GM23338 (cell line): Measurements from ENCODE around the gene VPS37B. TPM values are rescaled to one million over a fixed set of nuclear protein-coding genes. Genes with fewer than 3 reads are reported as not detected.

ENCODE experiments used
- ATAC-seq: fragments of 200-7000 bp; cut with Tn5 transposase; 3 replicates; pipeline ENCODE4 v1.9.1; 2020
- DNase-seq: peaks from one replicate; pipeline ENCODE4 v3.0.0-alpha.2; 2015; ENCODE audit warnings: low spot score
- H2AFZ ChIP-seq: fragments of 200-600 bp; sonication (generic); 2 replicates; pipeline ENCODE4 v1.8.0; 2016; ENCODE audit warnings: antibody characterized with exemption, mild to moderate bottlenecking, moderate library complexity
- H3F3A ChIP-seq: fragments of 200-600 bp; sonication (generic); replicated peaks from 2 replicates; pipeline ENCODE4 v1.8.0; 2017; ENCODE audit warnings: antibody characterized with exemption, mixed run types, low read depth
- H3K27ac ChIP-seq: fragments of 200-600 bp; sonication (generic); 2 replicates; pipeline ENCODE4 v1.6.1; 2016; ENCODE audit warnings: low read depth
- H3K27me3 ChIP-seq: fragments of 200-600 bp; sonication (generic); 2 replicates; pipeline ENCODE4 v1.8.0; 2016; ENCODE audit warnings: mild to moderate bottlenecking, mixed run types, moderate library complexity; ENCODE audit not compliant: insufficient read depth
- H3K36me3 ChIP-seq: fragments of 200-600 bp; sonication (generic); 2 replicates; pipeline ENCODE4 v1.8.0; 2016; ENCODE audit warnings: mild to moderate bottlenecking; ENCODE audit not compliant: insufficient read depth
- H3K4me1 ChIP-seq: fragments of 200-600 bp; sonication (generic); 2 replicates; pipeline ENCODE4 v1.8.0; 2016; ENCODE audit warnings: mild to moderate bottlenecking, moderate library complexity; ENCODE audit not compliant: insufficient read depth
- H3K4me2 ChIP-seq: fragments of 200-600 bp; sonication (generic); 2 replicates; pipeline ENCODE4 v1.7.1; 2017; ENCODE audit warnings: mixed run types
- H3K4me3 ChIP-seq: fragments of 200-600 bp; sonication (generic); 2 replicates; pipeline ENCODE4 v1.6.1; 2016; ENCODE audit warnings: mixed run types
- H3K79me2 ChIP-seq: fragments of 200-600 bp; sonication (generic); replicated peaks from 2 replicates; pipeline ENCODE4 v1.8.0; 2017; ENCODE audit warnings: mild to moderate bottlenecking; ENCODE audit not compliant: insufficient read depth
- H3K9me2 ChIP-seq: fragments of 200-600 bp; sonication (generic); 2 replicates; pipeline ENCODE4 v1.8.0; 2017; ENCODE audit not compliant: insufficient read depth
- H4K20me1 ChIP-seq: fragments of 200-600 bp; sonication (generic); replicated peaks from 2 replicates; pipeline ENCODE4 v1.8.0; 2017; ENCODE audit warnings: mild to moderate bottlenecking; ENCODE audit not compliant: insufficient read depth
- H3K27ac Mint-ChIP-seq: 2 replicates; pipeline ENCODE4 v1.8.0; 2020; ENCODE audit warnings: inconsistent platforms, mild to moderate bottlenecking, moderate library complexity, mixed read lengths
- H3K27me3 Mint-ChIP-seq: 3 replicates; pipeline ENCODE4 v1.8.0; 2022; ENCODE audit warnings: low read depth, mild to moderate bottlenecking, moderate library complexity, mixed read lengths, inconsistent platforms; ENCODE audit not compliant: insufficient read depth, poor library complexity
- H3K36me3 Mint-ChIP-seq: 3 replicates; pipeline ENCODE4 v1.8.0; 2021; ENCODE audit warnings: low read depth, mild to moderate bottlenecking, inconsistent platforms, moderate library complexity, mixed read lengths
- H3K4me1 Mint-ChIP-seq: 3 replicates; pipeline ENCODE4 v1.8.0; 2020; ENCODE audit warnings: mild to moderate bottlenecking, inconsistent platforms, mixed read lengths
- H3K4me3 Mint-ChIP-seq: 3 replicates; pipeline ENCODE4 v1.8.0; 2021; ENCODE audit warnings: moderate library complexity, mild to moderate bottlenecking, inconsistent platforms, mixed read lengths
- H3K9me3 Mint-ChIP-seq: 3 replicates; pipeline ENCODE4 v1.8.0; 2020; ENCODE audit warnings: moderate library complexity, mild to moderate bottlenecking, inconsistent platforms, mixed read lengths
- CREB1 ChIP-seq: fragments of 250-450 bp; sonication (Bioruptor Pico); IDR thresholded peaks from 2 replicates; pipeline ENCODE4 v1.5.0; 2020; ENCODE audit warnings: low read depth, mild to moderate bottlenecking, moderate library complexity
- CTCF ChIP-seq, 2 experiments: fragments of 200-600 bp in 1 of 2; sonication (generic) in 1 of 2; conservative IDR thresholded peaks; 2 replicates each; pipeline versions ENCODE4 v1.5.1 to v1.6.1; 2016 to 2017; ENCODE audit warnings: antibody characterized with exemption in 2 of 2, low read depth in 2 of 2, mild to moderate bottlenecking in 2 of 2, moderate library complexity in 1 of 2
- ETS1 ChIP-seq: IDR thresholded peaks from 2 replicates; pipeline ENCODE4 v1.6.1; 2016; ENCODE audit warnings: antibody characterized with exemption
- EZH2 ChIP-seq: fragments of 200-600 bp; sonication (generic); IDR thresholded peaks from one replicate; pipeline ENCODE4 v1.8.0; 2017; ENCODE audit warnings: antibody characterized with exemption, mild to moderate bottlenecking, low read depth; ENCODE audit not compliant: unreplicated experiment
- EZH2phosphoT487 ChIP-seq: fragments of 200-600 bp; sonication (generic); IDR thresholded peaks from one replicate; pipeline ENCODE4 v1.8.1; 2018; ENCODE audit warnings: antibody characterized with exemption; ENCODE audit not compliant: unreplicated experiment
- JUNB ChIP-seq: IDR thresholded peaks from one replicate; pipeline ENCODE4 v1.6.1; 2016; ENCODE audit warnings: antibody characterized with exemption; ENCODE audit not compliant: unreplicated experiment
- NANOG ChIP-seq: IDR thresholded peaks from 2 replicates; pipeline ENCODE4 v1.6.1; 2016; ENCODE audit warnings: antibody characterized with exemption, borderline replicate concordance
- POLR2AphosphoS5 ChIP-seq: IDR thresholded peaks from 2 replicates; pipeline ENCODE4 v1.6.1; 2016; ENCODE audit warnings: antibody characterized with exemption, low read depth
- STAT1 ChIP-seq: IDR thresholded peaks from one replicate; pipeline ENCODE4 v1.6.1; 2016; ENCODE audit warnings: antibody characterized with exemption; ENCODE audit not compliant: unreplicated experiment
- ZNF114 ChIP-seq: fragments of 250-450 bp; sonication (Bioruptor Pico); IDR thresholded peaks from 2 replicates; pipeline ENCODE4 v1.5.0; 2020; ENCODE audit warnings: mild to moderate bottlenecking, moderate library complexity
- ZNF331 ChIP-seq: fragments of 250-450 bp; sonication (Bioruptor Pico); IDR thresholded peaks from 2 replicates; pipeline ENCODE4 v1.5.0; 2020; ENCODE audit warnings: low read depth, mild to moderate bottlenecking, moderate library complexity
- ZNF462 ChIP-seq: fragments of 250-450 bp; sonication (Bioruptor Pico); IDR thresholded peaks from 2 replicates; pipeline ENCODE4 v1.5.0; 2020; ENCODE audit warnings: mild to moderate bottlenecking, moderate library complexity
- polyA plus RNA-seq: library from polyadenylated mRNA; unstranded; fragments of >200 nt; fragmentation: Nextera tagmentation; extraction: Ambion mirVana; gene quantifications from 2 replicates; pipeline ENCODE4 v1.2.1, GENCODE V29; 2016
- total RNA-seq: library from RNA; depleted of rRNA; stranded (reverse); fragments of >200 nt; shearing (Covaris generic); gene quantifications from 2 replicates; pipeline ENCODE4 v1.2.3, GENCODE V29; 2014
- TF ChIP-seq, protein P1 (sequence below): IDR thresholded peaks from one replicate; pipeline ENCODE4 v1.6.1; 2018; ENCODE audit warnings: antibody characterized with exemption; ENCODE audit not compliant: unreplicated experiment

VPS37B gene
- total and polyA plus RNA-seq, 2 experiments from 2014 or later, result 6.7 to 10.9 TPM

- no peaks in the 10 kb centered on the region for H3K79me2 ChIP-seq
- H4K20me1 ChIP-seq, result peaks cover 6% of the 10 kb centered on the region; the same call in 1 of the 2 replicates
- H2AFZ ChIP-seq, result no peak overlapping the region
- no peak overlapping the region for H3K4me2 ChIP-seq
- H3K27ac Mint-ChIP-seq, result no peak overlapping the region
- H3K4me3 Mint-ChIP-seq, result no peak overlapping the region
- no peaks in the 10 kb centered on the region for H3K9me3 Mint-ChIP-seq
- DNase-seq (no peak), ATAC-seq (no peak)
- peaks cover 8% of the 10 kb centered on the region for H3K27me3 Mint-ChIP-seq
- H3K36me3 ChIP-seq, result no peaks in the 10 kb centered on the region
- peaks cover 5% of the 10 kb centered on the region for H3K4me1 Mint-ChIP-seq
- H3K4me1 ChIP-seq, result no peaks in the 10 kb centered on the region
- H3K9me2 ChIP-seq, result no peaks in the 10 kb centered on the region
- no peak overlapping the region for H3K4me3 ChIP-seq
- H3K27ac ChIP-seq, result no peak overlapping the region
- no peaks in the 10 kb centered on the region for H3K27me3 ChIP-seq
- H3K36me3 Mint-ChIP-seq, result no peaks in the 10 kb centered on the region; the same call in 2 of the 3 replicates
- TF ChIP-seq CREB1, result no peak
- no peak for TF ChIP-seq NANOG
- TF ChIP-seq POLR2AphosphoS5, result no peak
- no peak for TF ChIP-seq CTCF (conservative IDR thresholded peaks at IDR 0.05; ENCODE audit: low read depth in 2 of 2)
- TF ChIP-seq STAT1, result no peak
- no peak for TF ChIP-seq ZNF114 (CRISPR knock-in tag)
- no peak for TF ChIP-seq JUNB
- TF ChIP-seq ETS1, result no peak
- TF ChIP-seq ZNF331, result no peak
- no peak for TF ChIP-seq EZH2
- TF ChIP-seq, protein P1, sequence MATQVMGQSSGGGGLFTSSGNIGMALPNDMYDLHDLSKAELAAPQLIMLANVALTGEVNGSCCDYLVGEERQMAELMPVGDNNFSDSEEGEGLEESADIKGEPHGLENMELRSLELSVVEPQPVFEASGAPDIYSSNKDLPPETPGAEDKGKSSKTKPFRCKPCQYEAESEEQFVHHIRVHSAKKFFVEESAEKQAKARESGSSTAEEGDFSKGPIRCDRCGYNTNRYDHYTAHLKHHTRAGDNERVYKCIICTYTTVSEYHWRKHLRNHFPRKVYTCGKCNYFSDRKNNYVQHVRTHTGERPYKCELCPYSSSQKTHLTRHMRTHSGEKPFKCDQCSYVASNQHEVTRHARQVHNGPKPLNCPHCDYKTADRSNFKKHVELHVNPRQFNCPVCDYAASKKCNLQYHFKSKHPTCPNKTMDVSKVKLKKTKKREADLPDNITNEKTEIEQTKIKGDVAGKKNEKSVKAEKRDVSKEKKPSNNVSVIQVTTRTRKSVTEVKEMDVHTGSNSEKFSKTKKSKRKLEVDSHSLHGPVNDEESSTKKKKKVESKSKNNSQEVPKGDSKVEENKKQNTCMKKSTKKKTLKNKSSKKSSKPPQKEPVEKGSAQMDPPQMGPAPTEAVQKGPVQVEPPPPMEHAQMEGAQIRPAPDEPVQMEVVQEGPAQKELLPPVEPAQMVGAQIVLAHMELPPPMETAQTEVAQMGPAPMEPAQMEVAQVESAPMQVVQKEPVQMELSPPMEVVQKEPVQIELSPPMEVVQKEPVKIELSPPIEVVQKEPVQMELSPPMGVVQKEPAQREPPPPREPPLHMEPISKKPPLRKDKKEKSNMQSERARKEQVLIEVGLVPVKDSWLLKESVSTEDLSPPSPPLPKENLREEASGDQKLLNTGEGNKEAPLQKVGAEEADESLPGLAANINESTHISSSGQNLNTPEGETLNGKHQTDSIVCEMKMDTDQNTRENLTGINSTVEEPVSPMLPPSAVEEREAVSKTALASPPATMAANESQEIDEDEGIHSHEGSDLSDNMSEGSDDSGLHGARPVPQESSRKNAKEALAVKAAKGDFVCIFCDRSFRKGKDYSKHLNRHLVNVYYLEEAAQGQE, result no peak
- TF ChIP-seq ZNF462, result no peak
- TF ChIP-seq EZH2phosphoT487, result no peak
- no peaks in the 10 kb centered on the region for H3F3A ChIP-seq
These were observed 47.2 kb downstream of the VPS37B start for GRCh38 chr12:122848471-122849351.
